ENCODE measurements around the gene SLC26A11.
A peak's percentile ranks its signal among the peaks of the same experiment; 100 is the strongest.
"Not testable (repeated sequence)": the region's sequence is repeated elsewhere in the genome, so short reads cannot be mapped to it uniquely, and the experiment has no call there.

SLC26A11 gene

GRCh38 chr17:80219013-80219762, 1.0 kb upstream of the SLC26A11 start:
- peak; percentile 20 for DNase-seq (ENCODE audit: low spot score)

DNA sequence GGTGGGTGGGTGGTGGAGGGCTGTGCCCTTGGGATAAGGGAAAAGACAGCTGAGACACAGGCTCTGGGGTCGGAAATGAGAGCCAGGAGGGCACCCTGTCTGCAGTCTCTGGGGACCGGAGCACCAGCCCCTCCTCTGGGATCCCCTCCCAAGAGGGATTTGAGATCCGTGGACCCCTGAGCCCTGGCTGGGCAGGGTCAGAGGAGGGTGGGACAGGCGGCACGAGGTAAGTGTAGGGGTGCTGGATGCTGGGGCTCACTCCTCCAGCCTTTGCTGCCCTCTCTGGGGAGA, 519 bp upstream of the SLC26A11 start:
- peak; percentile 8 for DNase-seq (ENCODE audit: low spot score)

DNA sequence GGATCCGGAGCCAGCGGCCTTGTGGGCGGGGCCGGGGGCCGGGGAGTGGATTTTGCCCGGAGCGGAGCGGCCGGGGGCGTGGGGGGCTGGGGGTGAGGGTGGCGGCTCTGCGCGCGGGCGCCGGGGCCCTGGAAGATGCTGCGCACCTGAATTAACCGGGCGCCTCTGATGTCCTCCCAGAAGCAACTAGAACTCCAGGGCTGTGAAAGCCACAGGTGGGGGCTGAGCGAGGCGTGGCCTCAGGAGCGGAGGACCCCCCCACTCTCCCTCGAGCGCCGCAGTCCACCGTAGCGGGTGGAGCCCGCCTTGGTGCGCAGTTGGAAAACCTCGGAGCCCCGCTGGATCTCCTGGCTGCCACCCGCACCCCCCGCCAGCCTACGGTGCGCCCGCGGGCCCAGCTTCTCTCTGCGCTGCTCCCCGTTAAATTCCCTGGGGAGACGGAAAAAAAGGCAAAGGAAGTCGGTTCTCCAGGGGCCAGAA, 549 bp downstream of the SLC26A11 start:
- DNase-seq (ENCODE audit: low spot score): peak; percentile 7

- no peak for DNase-seq (ENCODE audit: low spot score)
Measured at GRCh38 chr17:80221351-80222105, 1.3 kb downstream of the SLC26A11 start.

GRCh38 chr17:80222376-80223141, 2.3 kb downstream of the SLC26A11 start:
- DNase-seq (ENCODE audit: low spot score): no peak

DNA sequence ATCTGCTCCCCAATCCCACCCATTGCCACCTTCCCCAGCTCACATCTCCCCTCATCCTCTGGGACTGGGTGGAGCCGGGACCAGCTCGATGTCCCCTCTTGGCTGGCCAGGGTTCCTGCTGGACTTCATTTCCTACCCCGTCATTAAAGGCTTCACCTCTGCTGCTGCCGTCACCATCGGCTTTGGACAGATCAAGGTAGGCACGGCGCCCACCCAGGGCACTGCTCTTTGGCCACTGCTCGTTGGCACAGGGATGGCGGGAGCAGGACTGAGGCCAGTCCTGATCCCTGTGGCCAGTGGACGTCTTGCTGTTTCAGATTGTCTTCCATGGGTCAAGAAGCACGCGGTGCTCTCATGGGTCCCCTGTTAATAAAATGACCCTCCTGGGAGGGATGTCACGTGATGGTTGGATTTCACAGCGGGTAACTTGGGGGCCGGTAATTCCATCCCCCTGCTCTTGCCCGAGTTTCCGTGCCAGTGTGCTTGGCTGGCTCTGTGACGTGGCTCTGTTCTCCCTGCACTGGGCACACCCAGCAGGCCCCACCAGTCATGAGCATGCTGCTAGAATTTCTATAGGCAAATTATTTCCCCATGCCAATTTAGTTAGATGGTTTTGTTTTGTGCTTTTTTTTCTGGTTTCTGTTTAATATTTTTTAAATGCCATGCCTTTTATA, 3.1 kb downstream of the SLC26A11 start:
- DNase-seq (ENCODE audit: low spot score): no peak

GRCh38 chr17:80223838-80224497, 3.7 kb downstream of the SLC26A11 start:
- no peak for DNase-seq (ENCODE audit: low spot score)

- DNase-seq (ENCODE audit: low spot score): no peak
Measured at GRCh38 chr17:80224683-80225082, 4.5 kb downstream of the SLC26A11 start.

GRCh38 chr17:80225230-80225629, 5.0 kb downstream of the SLC26A11 start:
- no peak for DNase-seq (ENCODE audit: low spot score)

- no peak for DNase-seq (ENCODE audit: low spot score)
Measured at GRCh38 chr17:80227156-80227555, 6.9 kb downstream of the SLC26A11 start.

GRCh38 chr17:80227666-80228065, 7.4 kb downstream of the SLC26A11 start:
- no peak for DNase-seq (ENCODE audit: low spot score)

GRCh38 chr17:80228477-80228876, 8.2 kb downstream of the SLC26A11 start:
- no peak for DNase-seq (ENCODE audit: low spot score)

- DNase-seq (ENCODE audit: low spot score): no peak
Measured at GRCh38 chr17:80229011-80229410, 8.8 kb downstream of the SLC26A11 start.

- DNase-seq (ENCODE audit: low spot score): no peak
Measured at GRCh38 chr17:80232438-80232837, 12.2 kb downstream of the SLC26A11 start.

DNA sequence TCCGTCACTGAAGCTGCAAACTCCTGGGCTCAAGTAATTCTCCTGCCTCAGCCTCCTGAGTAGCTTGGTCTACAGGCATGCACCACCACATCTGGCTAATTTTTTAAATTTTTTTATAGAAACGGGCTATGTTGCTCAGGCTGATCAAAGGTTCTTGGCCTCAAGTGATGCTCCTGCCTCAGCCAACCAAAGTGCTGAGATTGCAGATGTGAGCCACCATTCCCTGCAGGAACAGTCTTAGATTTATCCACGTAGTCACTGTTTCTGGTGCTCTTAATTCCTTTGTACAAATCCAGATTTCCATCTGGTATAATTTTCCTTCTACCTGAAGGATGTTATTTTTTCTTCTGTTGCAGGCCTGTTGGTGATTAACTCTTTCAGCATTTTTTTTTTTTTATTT, 13.0 kb downstream of the SLC26A11 start:
- DNase-seq (ENCODE audit: low spot score): no peak

DNA sequence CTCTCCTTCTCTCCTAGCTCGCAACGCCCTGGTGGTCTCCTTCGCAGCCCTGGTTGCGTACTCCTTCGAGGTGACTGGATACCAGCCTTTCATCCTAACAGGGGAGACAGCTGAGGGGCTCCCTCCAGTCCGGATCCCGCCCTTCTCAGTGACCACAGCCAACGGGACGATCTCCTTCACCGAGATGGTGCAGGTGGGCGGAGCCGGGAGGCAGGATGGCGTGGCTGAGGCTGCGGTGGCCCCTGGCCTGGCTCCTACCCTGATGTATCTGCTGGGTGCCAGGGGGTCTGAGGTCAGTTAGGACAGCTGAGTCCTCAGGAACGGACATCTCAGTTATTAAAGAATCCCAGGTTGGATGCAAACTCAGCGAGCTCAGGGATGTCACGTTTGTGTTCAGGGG, 16.7 kb downstream of the SLC26A11 start:
- no peak for DNase-seq (ENCODE audit: low spot score)

GRCh38 chr17:80237386-80237785, 17.2 kb downstream of the SLC26A11 start:
- DNase-seq (ENCODE audit: low spot score): no peak

- DNase-seq (ENCODE audit: low spot score): no peak
Measured at GRCh38 chr17:80242505-80242904, 22.3 kb downstream of the SLC26A11 start.

GRCh38 chr17:80243526-80244433, 23.6 kb downstream of the SLC26A11 start:
- DNase-seq (ENCODE audit: low spot score): no peak

- not testable (repeated sequence) for DNase-seq (ENCODE audit: low spot score)
Measured at GRCh38 chr17:80244448-80244847, 24.2 kb downstream of the SLC26A11 start.

Data from globus pallidus (tissue), 1 donor.